K562 (cell line): Measurements from ENCODE around the gene FADS1.

ENCODE experiments used
- CEBPG ChIP-seq, 3 experiments: fragments of 200-800 bp in 1 of 3; sonication (Bioruptor generic) in 1 of 3; sonication (generic) in 1 of 3; formaldehyde crosslinking in 1 of 3; IDR thresholded peaks in 2 of 3; conservative IDR thresholded peaks in 1 of 3; 2 replicates each; pipeline versions ENCODE4 v1.6.1 to v1.8.0; 2016 to 2022; ENCODE audit warnings: missing compliant biosample characterization in 2 of 3, missing genetic modification characterization in 2 of 3, mild to moderate bottlenecking in 1 of 3, missing genetic modification reagents in 1 of 3
- KDM1A ChIP-seq, 2 experiments: fragments of 450-650 bp; IDR thresholded peaks; 2 replicates each; pipeline ENCODE4 v1.6.1; 2016; ENCODE audit warnings: mild to moderate bottlenecking in 2 of 2
- MAFF ChIP-seq: IDR thresholded peaks from 2 replicates; pipeline ENCODE4 v1.6.1; 2012; ENCODE audit warnings: low read length, improper control_type of control experiment
- RCOR1 ChIP-seq, 2 experiments: IDR thresholded peaks; 2 replicates each; pipeline ENCODE4 v1.6.1; 2012; ENCODE audit warnings: low read depth in 2 of 2, low read length in 2 of 2, borderline replicate concordance in 1 of 2, improper control_type of control experiment in 1 of 2

DNA sequence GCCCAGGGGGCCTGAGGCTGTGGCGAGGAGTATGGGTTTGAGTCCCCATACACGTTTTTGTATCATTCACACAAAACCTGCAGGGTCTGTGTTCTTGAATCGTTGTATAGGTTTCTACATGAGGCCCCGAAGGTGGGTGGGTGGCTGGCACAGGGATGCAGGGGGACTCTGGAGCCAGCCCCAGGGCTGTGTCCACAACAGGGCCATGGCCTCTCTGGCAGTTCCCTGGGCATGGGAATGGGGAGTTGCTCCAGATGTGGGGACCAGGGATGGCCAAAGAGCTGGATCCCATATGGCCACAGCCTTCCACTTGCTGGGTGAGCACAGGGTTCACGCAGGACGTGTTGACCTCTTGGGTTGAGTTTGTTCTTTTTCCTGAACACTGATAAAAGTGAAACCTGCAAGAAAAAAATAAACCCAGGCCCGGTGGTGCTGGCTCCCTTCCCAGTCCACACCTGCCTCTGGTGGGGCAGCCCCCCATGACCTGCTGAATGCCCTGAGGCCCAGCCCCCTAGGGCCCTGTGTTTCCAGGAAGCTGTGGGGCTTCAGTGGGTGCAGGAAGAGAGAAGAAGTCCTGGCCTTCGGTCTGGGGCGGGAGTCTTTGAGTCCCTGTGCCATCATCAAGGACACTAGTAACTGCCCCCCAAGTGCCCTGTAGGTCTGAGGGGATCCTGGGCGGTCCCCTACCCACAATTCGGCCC lies 48.3 kb downstream of the FADS1 start:
- no peak for TF ChIP-seq MAFF
- no peak for TF ChIP-seq RCOR1 (IDR thresholded peaks at IDR 0.05; ENCODE audit: borderline replicate concordance in 1 of 2, low read depth in 2 of 2, low read length in 2 of 2)
- TF ChIP-seq KDM1A (IDR thresholded peaks at IDR 0.05) = no peak
- TF ChIP-seq CEBPG (CRISPR knock-in tag; IDR thresholded peaks at IDR 0.05) = no peak
- TF ChIP-seq CEBPG (tag; conservative IDR thresholded peaks at IDR 0.05 in 1 of 2, IDR thresholded peaks at IDR 0.05 in 1 of 2) = no peak
